ENCODE data around the gene SMIM22. TPM values are rescaled to one million over a fixed set of nuclear protein-coding genes. Genes with fewer than 3 reads are reported as not detected.

SMIM22 gene, protein sequence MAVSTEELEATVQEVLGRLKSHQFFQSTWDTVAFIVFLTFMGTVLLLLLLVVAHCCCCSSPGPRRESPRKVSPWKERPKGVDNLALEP
- polyA plus RNA-seq = 1,000 to 10,000 TPM in 1 of 4 donors, 100 to 1,000 TPM in 3; 134 to 1,710 (median 721) TPM
- long read RNA-seq, donor 1 = 0 reads
- long read RNA-seq, donor 2, transcript SMIM22-201 (4 exons, 366 nt) = minor isoform, 7 of 28 reads
- long read RNA-seq, donor 2, transcript SMIM22-204 (4 exons, 394 nt) = major isoform, 15 of 28 reads
- long read RNA-seq, donor 2, partial matches to known transcripts = 0 of 28 reads
- long read RNA-seq, donor 2, other reads (novel, unspliced or antisense) = 0 of 28 reads
- long read RNA-seq, donor 3, transcript SMIM22-204 (4 exons, 394 nt) = minor isoform, 15 of 58 reads
- long read RNA-seq, donor 3, transcript SMIM22-201 (4 exons, 366 nt) = major isoform, 18 of 58 reads
- long read RNA-seq, donor 3, partial matches to known transcripts = 16 of 58 reads
- long read RNA-seq, donor 3, other reads (novel, unspliced or antisense) = 0 of 58 reads
- long read RNA-seq, donor 4, partial matches to known transcripts = 0 of 5 reads
- long read RNA-seq, donor 4, other reads (novel, unspliced or antisense) = 0 of 5 reads
- long read RNA-seq, donor 5, transcript SMIM22-209 (3 exons, 355 nt) = minor isoform, 5 of 34 reads
- long read RNA-seq, donor 5, transcript SMIM22-204 (4 exons, 394 nt) = major isoform, 15 of 34 reads
- long read RNA-seq, donor 5, transcript SMIM22-201 (4 exons, 366 nt) = minor isoform, 9 of 34 reads
- long read RNA-seq, donor 5, partial matches to known transcripts = 0 of 34 reads
- long read RNA-seq, donor 5, other reads (novel, unspliced or antisense) = 0 of 34 reads
- long read RNA-seq, donor 6, transcript SMIM22-204 (4 exons, 394 nt) = major isoform, 28 of 115 reads
- long read RNA-seq, donor 6, transcript SMIM22-201 (4 exons, 366 nt) = minor isoform, 17 of 115 reads
- long read RNA-seq, donor 6, partial matches to known transcripts = 64 of 115 reads
- long read RNA-seq, donor 6, other reads (novel, unspliced or antisense) = 0 of 115 reads
- long read RNA-seq, donor 7 = 0 reads
- long read RNA-seq, donor 8, partial matches to known transcripts = 0 of 1 reads
- long read RNA-seq, donor 8, other reads (novel, unspliced or antisense) = 0 of 1 reads
- long read RNA-seq, donor 9, transcript SMIM22-204 (4 exons, 394 nt) = major isoform, 6 of 12 reads
- long read RNA-seq, donor 9, partial matches to known transcripts = 0 of 12 reads
- long read RNA-seq, donor 9, other reads (novel, unspliced or antisense) = 0 of 12 reads
- long read RNA-seq, donor 10, transcript SMIM22-209 (3 exons, 355 nt) = minor isoform, 7 of 72 reads
- long read RNA-seq, donor 10, transcript SMIM22-201 (4 exons, 366 nt) = minor isoform, 20 of 72 reads
- long read RNA-seq, donor 10, transcript SMIM22-202 (3 exons, 549 nt) = minor isoform, 5 of 72 reads
- long read RNA-seq, donor 10, transcript SMIM22-204 (4 exons, 394 nt) = major isoform, 39 of 72 reads
- long read RNA-seq, donor 10, partial matches to known transcripts = 0 of 72 reads
- long read RNA-seq, donor 10, other reads (novel, unspliced or antisense) = 0 of 72 reads

DNA sequence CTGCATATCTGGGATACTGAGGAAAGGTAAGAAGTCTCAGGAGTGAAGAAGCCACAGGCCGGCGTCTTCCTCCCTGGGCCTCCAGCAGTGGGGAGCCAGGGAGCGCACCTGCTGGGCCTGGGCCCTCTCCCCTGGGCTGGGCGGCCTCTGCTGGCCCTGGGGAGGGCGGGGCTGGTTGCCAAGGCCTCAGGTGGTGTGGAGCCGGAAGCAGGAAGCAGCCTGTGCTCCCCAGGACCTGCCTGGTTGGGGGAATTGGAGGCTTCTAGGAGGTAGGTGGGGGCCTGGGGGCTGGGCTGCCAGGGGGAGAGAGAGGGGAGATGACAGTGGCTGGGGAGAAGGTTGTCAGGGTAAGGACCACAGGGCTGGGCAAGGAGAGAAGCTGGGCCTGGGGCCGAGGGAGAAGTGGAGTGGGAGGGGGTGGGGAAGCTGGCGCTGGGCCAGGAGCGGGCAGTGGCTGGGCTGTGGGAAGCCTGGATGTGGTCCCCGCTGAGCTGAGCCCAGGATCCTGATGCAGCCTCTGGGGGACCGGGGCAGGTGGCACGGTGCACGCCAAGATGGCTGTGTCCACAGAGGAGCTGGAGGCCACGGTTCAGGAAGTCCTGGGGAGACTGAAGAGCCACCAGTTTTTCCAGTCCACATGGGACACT lies at the start of gene SMIM22:
Gene SMIM22, plus strand, starts transcription at position 189 of the 647 bp plus-strand sequence. Its CDS starts 366 bp downstream, at position 555.
- peaks cover 0 to 43% (median 0%) of the 10 kb centered on the region in 3 donors for H3K36me3 ChIP-seq (ENCODE audit: control insufficient read depth in 3 of 3, insufficient read depth in 2 of 3, low read depth in 1 of 3, low read length in 3 of 3)
- peak within 1 kb of the TSS; percentile 43 to 64 (median 52) for H3K27ac ChIP-seq (ENCODE audit: low read depth in 1 of 3, low read length in 2 of 3)
- 12 to 54% (median 47%) methylated on average over 13 to 14 of the region's 14 CpGs for WGBS, 3 donors
- no peaks in the 10 kb centered on the region for H3K27me3 ChIP-seq (ENCODE audit: control insufficient read depth in 3 of 3, insufficient read depth in 3 of 3, low read length in 3 of 3)
- H3K9me3 ChIP-seq (ENCODE audit: control insufficient read depth in 2 of 2, insufficient read depth in 1 of 2, low read depth in 1 of 2, low read length in 1 of 2) = no peaks in the 10 kb centered on the region
- FAIRE-seq (no peak), DNase-seq (peak; percentile 82 to 85)
- H3K4me1 ChIP-seq (ENCODE audit: control insufficient read depth in 3 of 3, insufficient read depth in 2 of 3, low read depth in 1 of 3, low read length in 2 of 3) = peaks cover 0 to 24% (median 0%) of the 10 kb centered on the region in 3 donors
- H3K4me3 ChIP-seq (ENCODE audit: low read depth in 1 of 3, low read length in 3 of 3) = peak within 1 kb of the TSS; percentile 51 to 76 (median 68)

DNA sequence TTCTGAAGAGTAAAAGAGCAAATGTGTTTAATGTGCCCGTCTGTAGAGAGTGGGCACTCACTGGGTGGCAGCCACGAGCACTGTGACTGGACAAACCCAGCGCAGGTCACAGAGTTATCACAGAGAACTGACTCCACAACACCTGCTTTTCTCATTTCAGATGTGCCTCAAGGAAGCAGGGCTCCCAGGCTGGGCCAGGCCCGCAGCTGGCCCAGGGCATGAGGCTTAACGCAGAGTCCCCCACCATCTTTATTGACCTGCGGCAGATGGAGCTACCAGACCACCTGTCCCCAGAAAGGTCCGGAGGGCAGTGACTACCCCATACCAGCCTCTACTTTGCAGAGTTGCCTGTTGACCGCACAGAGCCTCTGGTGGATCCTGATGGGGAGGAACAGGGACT lies 49.0 kb upstream of the SMIM22 start:
- no peaks in the 10 kb centered on the region for H3K27me3 ChIP-seq (ENCODE audit: control insufficient read depth in 3 of 3, insufficient read depth in 3 of 3, low read length in 3 of 3)
- 68 to 86% (median 83%) methylated on average over 8 of the region's 8 CpGs for WGBS, 3 donors
- no peak overlapping the region for H3K4me3 ChIP-seq (ENCODE audit: low read depth in 1 of 3, low read length in 3 of 3)
- H3K27ac ChIP-seq (ENCODE audit: low read depth in 1 of 3, low read length in 2 of 3) = no peak overlapping the region
- H3K4me1 ChIP-seq (ENCODE audit: control insufficient read depth in 3 of 3, insufficient read depth in 2 of 3, low read depth in 1 of 3, low read length in 2 of 3) = peaks cover 0 to 7% (median 0%) of the 10 kb centered on the region in 3 donors
- H3K9me3 ChIP-seq (ENCODE audit: control insufficient read depth in 2 of 2, insufficient read depth in 1 of 2, low read depth in 1 of 2, low read length in 1 of 2) = no peaks in the 10 kb centered on the region
- no peak for FAIRE-seq
- H3K36me3 ChIP-seq (ENCODE audit: control insufficient read depth in 3 of 3, insufficient read depth in 2 of 3, low read depth in 1 of 3, low read length in 3 of 3) = peaks cover 0 to 35% (median 3%) of the 10 kb centered on the region in 3 donors
- no peak for DNase-seq

GRCh38 chr16:4746991-4747574 lies 48.1 kb upstream of the SMIM22 start:
- Histone ChIP-seq H3K4me1 (ENCODE audit: control insufficient read depth in 3 of 3, insufficient read depth in 2 of 3, low read depth in 1 of 3, low read length in 2 of 3) (peaks cover 0 to 7% (median 0%) of the 10 kb centered on the region in 3 donors), H3K4me3 (ENCODE audit: low read depth in 1 of 3, low read length in 3 of 3) (no peak overlapping the region), H3K27ac (ENCODE audit: low read depth in 1 of 3, low read length in 2 of 3) (no peak overlapping the region), H3K27me3 (ENCODE audit: control insufficient read depth in 3 of 3, insufficient read depth in 3 of 3, low read length in 3 of 3) (no peaks in the 10 kb centered on the region), H3K36me3 (ENCODE audit: control insufficient read depth in 3 of 3, insufficient read depth in 2 of 3, low read depth in 1 of 3, low read length in 3 of 3) (peaks cover 1 to 43% (median 5%) of the 10 kb centered on the region in 3 donors), H3K9me3 (ENCODE audit: control insufficient read depth in 2 of 2, insufficient read depth in 1 of 2, low read depth in 1 of 2, low read length in 1 of 2) (no peaks in the 10 kb centered on the region)
- 59 to 84% (median 68%) methylated on average over 14 to 15 of the region's 15 CpGs for WGBS, 3 donors
- DNase-seq = no peak
- no peak for FAIRE-seq

DNA sequence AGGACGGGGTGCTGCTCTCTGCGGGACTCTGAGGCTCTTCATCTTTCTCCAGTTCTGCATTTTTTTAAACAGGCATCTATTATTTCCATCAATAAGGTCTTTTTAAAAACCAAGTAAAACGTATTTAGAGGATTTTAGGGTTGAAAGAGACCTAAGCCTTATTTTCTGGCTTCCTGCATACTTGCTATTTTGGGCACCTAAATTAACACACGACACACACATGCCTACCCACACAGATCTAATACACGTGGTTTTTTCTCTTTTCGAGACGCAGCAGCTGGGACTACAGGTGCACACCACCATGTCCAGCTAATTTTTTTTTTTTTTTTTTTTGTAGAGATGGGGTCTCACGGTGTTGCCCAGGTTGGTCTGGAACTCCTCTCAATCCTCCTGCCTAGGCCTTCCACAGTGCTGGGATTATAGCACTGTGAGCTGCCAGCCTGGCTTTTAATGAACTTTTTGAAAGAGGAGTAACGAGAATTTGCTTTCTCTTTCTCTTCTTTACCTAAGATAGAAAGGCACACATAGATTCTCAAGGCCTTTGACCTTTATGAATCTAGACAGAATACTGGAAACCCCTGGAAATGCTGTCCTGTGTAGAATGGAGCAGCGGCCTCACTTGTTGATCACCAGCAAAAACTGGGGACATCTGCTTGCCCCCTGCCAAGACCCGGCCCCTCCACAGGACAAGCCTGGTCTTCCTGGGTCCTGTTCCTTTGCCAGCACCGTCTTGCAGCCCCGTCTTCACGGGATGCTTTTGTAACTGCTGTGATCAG lies 47.1 kb upstream of the SMIM22 start:
- Histone ChIP-seq H3K27ac (ENCODE audit: low read depth in 1 of 3, low read length in 2 of 3) (peak overlapping the region in 1 of 3 donors; percentile 22), H3K4me3 (ENCODE audit: low read depth in 1 of 3, low read length in 3 of 3) (no peak overlapping the region), H3K27me3 (ENCODE audit: control insufficient read depth in 3 of 3, insufficient read depth in 3 of 3, low read length in 3 of 3) (no peaks in the 10 kb centered on the region), H3K36me3 (ENCODE audit: control insufficient read depth in 3 of 3, insufficient read depth in 2 of 3, low read depth in 1 of 3, low read length in 3 of 3) (peaks cover 4 to 53% (median 6%) of the 10 kb centered on the region in 3 donors), H3K4me1 (ENCODE audit: control insufficient read depth in 3 of 3, insufficient read depth in 2 of 3, low read depth in 1 of 3, low read length in 2 of 3) (peaks cover 0 to 2% (median 0%) of the 10 kb centered on the region in 3 donors), H3K9me3 (ENCODE audit: control insufficient read depth in 2 of 2, insufficient read depth in 1 of 2, low read depth in 1 of 2, low read length in 1 of 2) (no peaks in the 10 kb centered on the region)
- DNase-seq = no peak
- 71 to 76% (median 71%) methylated on average over 14 of the region's 14 CpGs for WGBS, 3 donors
- FAIRE-seq = no peak

GRCh38 chr16:4748682-4749411 lies 46.3 kb upstream of the SMIM22 start:
- FAIRE-seq (no peak), DNase-seq (no peak)
- H3K4me3 ChIP-seq (ENCODE audit: low read depth in 1 of 3, low read length in 3 of 3) = no peak overlapping the region
- H3K9me3 ChIP-seq (ENCODE audit: control insufficient read depth in 2 of 2, insufficient read depth in 1 of 2, low read depth in 1 of 2, low read length in 1 of 2) = no peaks in the 10 kb centered on the region
- H3K4me1 ChIP-seq (ENCODE audit: control insufficient read depth in 3 of 3, insufficient read depth in 2 of 3, low read depth in 1 of 3, low read length in 2 of 3) = no peaks in the 10 kb centered on the region
- no peaks in the 10 kb centered on the region for H3K27me3 ChIP-seq (ENCODE audit: control insufficient read depth in 3 of 3, insufficient read depth in 3 of 3, low read length in 3 of 3)
- peaks cover 4 to 61% (median 6%) of the 10 kb centered on the region in 3 donors for H3K36me3 ChIP-seq (ENCODE audit: control insufficient read depth in 3 of 3, insufficient read depth in 2 of 3, low read depth in 1 of 3, low read length in 3 of 3)
- peak overlapping the region in 1 of 3 donors; percentile 22 for H3K27ac ChIP-seq (ENCODE audit: low read depth in 1 of 3, low read length in 2 of 3)
- 91 to 95% (median 92%) methylated on average over 16 of the region's 16 CpGs for WGBS, 3 donors

DNA sequence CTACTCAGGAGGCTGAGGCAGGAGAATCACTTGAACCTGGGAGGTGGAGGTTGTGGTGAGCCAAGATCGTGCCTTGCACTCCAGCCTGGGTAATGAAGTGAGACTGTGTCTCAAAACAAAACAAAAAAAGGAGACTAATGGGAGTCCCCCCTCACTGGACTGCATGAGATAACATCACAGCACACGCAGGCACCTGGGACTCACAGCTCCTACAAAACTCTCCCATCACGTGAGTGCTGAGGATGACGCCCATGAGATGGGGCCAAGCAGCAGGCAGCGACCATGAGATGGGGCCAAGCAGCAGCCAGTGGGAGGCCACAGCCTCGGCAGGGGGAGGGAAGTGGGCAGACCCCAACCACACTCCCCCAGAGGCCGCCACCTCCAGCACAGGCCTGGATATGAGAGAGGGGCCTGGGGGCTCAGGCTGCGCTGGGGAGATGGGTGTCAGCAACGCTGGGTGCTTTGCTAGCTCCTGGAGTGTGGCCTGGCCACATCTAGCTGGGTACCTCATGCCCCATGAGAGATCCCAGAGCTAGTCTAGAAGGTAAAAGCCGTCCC lies 45.4 kb upstream of the SMIM22 start:
- no peaks in the 10 kb centered on the region for H3K4me1 ChIP-seq (ENCODE audit: control insufficient read depth in 3 of 3, insufficient read depth in 2 of 3, low read depth in 1 of 3, low read length in 2 of 3)
- 84 to 90% (median 86%) methylated on average over 10 of the region's 10 CpGs for WGBS, 3 donors
- H3K9me3 ChIP-seq (ENCODE audit: control insufficient read depth in 2 of 2, insufficient read depth in 1 of 2, low read depth in 1 of 2, low read length in 1 of 2) = peaks cover 0 to 2% of the 10 kb centered on the region in 2 donors
- no peak for DNase-seq
- H3K4me3 ChIP-seq (ENCODE audit: low read depth in 1 of 3, low read length in 3 of 3) = no peak overlapping the region
- H3K27ac ChIP-seq (ENCODE audit: low read depth in 1 of 3, low read length in 2 of 3) = no peak overlapping the region
- H3K36me3 ChIP-seq (ENCODE audit: control insufficient read depth in 3 of 3, insufficient read depth in 2 of 3, low read depth in 1 of 3, low read length in 3 of 3) = peaks cover 4 to 67% (median 7%) of the 10 kb centered on the region in 3 donors
- no peak for FAIRE-seq
- no peaks in the 10 kb centered on the region for H3K27me3 ChIP-seq (ENCODE audit: control insufficient read depth in 3 of 3, insufficient read depth in 3 of 3, low read length in 3 of 3)

Data from small intestine (tissue), 16 donors.